CD4-positive, alpha-beta T cell (primary cell): ENCODE results near the gene ALK. TPM values are rescaled to one million over a fixed set of nuclear protein-coding genes. Genes with fewer than 3 reads are reported as not detected.

Experiments used
- ATAC-seq: fragments of 200-7000 bp; cut with Tn5 transposase; one replicate; pipeline ENCODE4 v1.10.0; 2022; ENCODE audit warnings: mild to moderate bottlenecking; ENCODE audit not compliant: poor library complexity
- CTCF ChIA-PET: fragments of 350-600 bp; sonication (Branson Sonifier 250); formaldehyde crosslinking; loops from one replicate; lab custom pipeline; 2021; ENCODE audit warnings: antibody characterized with exemption, inconsistent platforms; lab: Charles Lee
- POLR2A ChIA-PET: fragments of 350-600 bp; sonication (Branson Sonifier 250); formaldehyde crosslinking; loops from one replicate; lab custom pipeline; 2021; ENCODE audit warnings: antibody characterized with exemption, inconsistent platforms; lab: Charles Lee
- DNase-seq, 14 experiments: peaks; one replicate each; pipeline ENCODE4 v3.0.0-alpha.2; 2013 to 2020; ENCODE audit warnings: mixed read lengths in 2 of 14
- H3K27ac ChIP-seq, 2 donors: one replicate each; pipeline versions ENCODE4 v1.5.1 to v1.7.0; 2013; ENCODE audit warnings: low read length in 2 of 2, low read depth in 1 of 2, mild to moderate bottlenecking in 1 of 2
- H3K27me3 ChIP-seq, 2 experiments: 1 replicate in 1 of 2; 2 replicates in 1 of 2; pipeline versions ENCODE4 v1.6.1 to v1.7.0; 2013; ENCODE audit warnings: low read length in 2 of 2, control low read depth in 1 of 2, mild to moderate bottlenecking in 1 of 2, moderate library complexity in 1 of 2; ENCODE audit not compliant: insufficient read depth in 2 of 2, control insufficient read depth in 1 of 2
- H3K36me3 ChIP-seq: one replicate; pipeline ENCODE4 v1.6.1; 2013; ENCODE audit warnings: low read length, control low read depth; ENCODE audit not compliant: insufficient read depth
- H3K4me1 ChIP-seq: one replicate; pipeline ENCODE4 v1.6.1; 2013; ENCODE audit warnings: low read length, control low read depth; ENCODE audit not compliant: insufficient read depth
- H3K4me3 ChIP-seq: one replicate; pipeline ENCODE4 v1.5.1; 2013; ENCODE audit warnings: mild to moderate bottlenecking, low read length, moderate library complexity
- H3K9me3 ChIP-seq, 2 experiments: 1 replicate in 1 of 2; 2 replicates in 1 of 2; pipeline versions ENCODE4 v1.6.1 to v1.7.0; 2013; ENCODE audit warnings: low read length in 2 of 2, mild to moderate bottlenecking in 2 of 2, control low read depth in 1 of 2, moderate library complexity in 1 of 2; ENCODE audit not compliant: control insufficient read depth in 1 of 2, insufficient read depth in 1 of 2
- H3K27ac Mint-ChIP-seq: one replicate; pipeline ENCODE4 v1.8.0; 2020; ENCODE audit warnings: mixed read lengths
- H3K27me3 Mint-ChIP-seq: one replicate; pipeline ENCODE4 v1.8.0; 2021; ENCODE audit warnings: mixed read lengths
- H3K36me3 Mint-ChIP-seq: one replicate; pipeline ENCODE4 v1.8.0; 2021; ENCODE audit warnings: low read depth, mixed read lengths
- H3K4me1 Mint-ChIP-seq: one replicate; pipeline ENCODE4 v1.8.0; 2021; ENCODE audit warnings: low read depth, mixed read lengths
- H3K4me3 Mint-ChIP-seq: one replicate; pipeline ENCODE4 v1.8.0; 2020; ENCODE audit warnings: mild to moderate bottlenecking, mixed read lengths
- H3K9me3 Mint-ChIP-seq: one replicate; pipeline ENCODE4 v1.8.0; 2020; ENCODE audit warnings: mixed read lengths
- intact Hi-C, 2 experiments: fragments of 100-400 bp; cut with DNase I in 1 of 2; cut with micrococcal nuclease in 1 of 2; formaldehyde crosslinking; loops; one replicate each; pipeline versions ENCODE4 v1.15.1 to v1.9.0; 2023 to 2025; cut with DNase I, micrococcal nuclease
- total RNA-seq, 174 experiments: library from RNA in 2 of 174; stranded (reverse) in 2 of 174; gene quantifications; one replicate each; pipeline ENCODE4 v1.2.3 and lab custom pipeline; 2021 to 2026
- TF ChIP-seq, protein P1 (sequence below): fragments of 200-600 bp; IDR thresholded peaks from one replicate; pipeline ENCODE4 v1.8.0; 2022; ENCODE audit warnings: antibody characterized with exemption, mild to moderate bottlenecking

The ALK gene
- total RNA-seq, 2 experiments from 2014 or later: not detected

DNA sequence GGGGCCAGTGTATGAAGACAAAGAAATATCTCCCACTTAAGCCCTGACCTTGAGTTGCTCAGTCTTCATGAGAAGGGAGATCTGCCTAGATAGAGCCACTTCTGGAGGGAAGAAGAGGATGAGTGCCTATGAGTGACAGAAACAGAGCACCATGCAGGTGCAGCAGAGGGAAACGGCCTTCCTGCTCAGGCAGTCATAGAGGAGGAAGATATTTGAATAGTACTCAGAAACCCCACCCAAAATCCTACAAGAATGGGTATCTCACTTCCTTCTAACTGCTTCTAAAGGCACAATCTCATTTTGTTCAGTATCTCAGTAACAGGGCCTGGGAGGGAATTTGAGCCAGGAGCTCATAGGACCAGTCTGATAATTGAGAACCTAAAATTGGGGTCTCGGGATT lies 339.3 kb downstream of the ALK start:
- Histone ChIP-seq H3K9me3 (no peaks in the 10 kb centered on the region), H3K4me3 (no peak overlapping the region), H3K27me3 (peaks cover 0 to under 1% of the 10 kb centered on the region in 2 experiments), H3K27ac (no peak overlapping the region), H3K36me3 (no peaks in the 10 kb centered on the region), H3K4me1 (no peaks in the 10 kb centered on the region)
- DNase-seq: no peak
- H3K27me3 Mint-ChIP-seq: peaks cover 5% of the 10 kb centered on the region
- H3K36me3 Mint-ChIP-seq: no peaks in the 10 kb centered on the region
- no peak for ATAC-seq
- CTCF ChIA-PET: no interaction called here
- no peaks in the 10 kb centered on the region for H3K4me1 Mint-ChIP-seq
- no peak overlapping the region for H3K27ac Mint-ChIP-seq
- H3K4me3 Mint-ChIP-seq: no peak overlapping the region
- POLR2A ChIA-PET: no interaction called here
- TF ChIP-seq, protein P1, sequence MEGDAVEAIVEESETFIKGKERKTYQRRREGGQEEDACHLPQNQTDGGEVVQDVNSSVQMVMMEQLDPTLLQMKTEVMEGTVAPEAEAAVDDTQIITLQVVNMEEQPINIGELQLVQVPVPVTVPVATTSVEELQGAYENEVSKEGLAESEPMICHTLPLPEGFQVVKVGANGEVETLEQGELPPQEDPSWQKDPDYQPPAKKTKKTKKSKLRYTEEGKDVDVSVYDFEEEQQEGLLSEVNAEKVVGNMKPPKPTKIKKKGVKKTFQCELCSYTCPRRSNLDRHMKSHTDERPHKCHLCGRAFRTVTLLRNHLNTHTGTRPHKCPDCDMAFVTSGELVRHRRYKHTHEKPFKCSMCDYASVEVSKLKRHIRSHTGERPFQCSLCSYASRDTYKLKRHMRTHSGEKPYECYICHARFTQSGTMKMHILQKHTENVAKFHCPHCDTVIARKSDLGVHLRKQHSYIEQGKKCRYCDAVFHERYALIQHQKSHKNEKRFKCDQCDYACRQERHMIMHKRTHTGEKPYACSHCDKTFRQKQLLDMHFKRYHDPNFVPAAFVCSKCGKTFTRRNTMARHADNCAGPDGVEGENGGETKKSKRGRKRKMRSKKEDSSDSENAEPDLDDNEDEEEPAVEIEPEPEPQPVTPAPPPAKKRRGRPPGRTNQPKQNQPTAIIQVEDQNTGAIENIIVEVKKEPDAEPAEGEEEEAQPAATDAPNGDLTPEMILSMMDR: no peak
- intact Hi-C loops: no loop called here
- H3K9me3 Mint-ChIP-seq: no peaks in the 10 kb centered on the region

DNA sequence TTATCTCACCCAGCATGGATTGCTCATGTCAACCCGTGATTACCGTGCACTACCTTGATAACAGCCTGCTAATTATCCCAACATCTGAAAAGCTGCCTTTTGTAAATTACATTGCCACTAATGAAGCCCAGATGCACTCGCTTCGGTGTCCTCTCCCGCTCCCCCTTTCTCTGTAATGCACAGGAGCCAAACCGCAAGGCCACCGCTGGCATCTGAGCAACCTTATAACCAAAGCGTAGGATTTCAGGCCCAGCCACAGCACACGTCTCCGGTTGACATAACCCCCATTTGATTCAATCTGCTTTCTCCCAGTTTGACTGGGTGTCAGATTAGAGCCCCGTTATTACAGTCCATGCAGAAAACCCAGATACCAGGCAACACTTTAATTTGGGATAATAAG lies 341.2 kb downstream of the ALK start:
- Histone ChIP-seq H3K4me1 (no peaks in the 10 kb centered on the region), H3K27ac (no peak overlapping the region), H3K36me3 (no peaks in the 10 kb centered on the region), H3K9me3 (no peaks in the 10 kb centered on the region), H3K27me3 (peaks cover 0 to 3% of the 10 kb centered on the region in 2 experiments), H3K4me3 (no peak overlapping the region)
- no peak for ATAC-seq
- DNase-seq: no peak
- intact Hi-C loops: no loop called here
- no peak overlapping the region for H3K4me3 Mint-ChIP-seq
- peaks cover 8% of the 10 kb centered on the region for H3K27me3 Mint-ChIP-seq
- no peaks in the 10 kb centered on the region for H3K9me3 Mint-ChIP-seq
- H3K36me3 Mint-ChIP-seq: no peaks in the 10 kb centered on the region
- TF ChIP-seq, protein P1: no peak
- ChIA-PET POLR2A (no interaction called here), CTCF (no interaction called here)
- H3K4me1 Mint-ChIP-seq: no peaks in the 10 kb centered on the region
- no peak overlapping the region for H3K27ac Mint-ChIP-seq

DNA sequence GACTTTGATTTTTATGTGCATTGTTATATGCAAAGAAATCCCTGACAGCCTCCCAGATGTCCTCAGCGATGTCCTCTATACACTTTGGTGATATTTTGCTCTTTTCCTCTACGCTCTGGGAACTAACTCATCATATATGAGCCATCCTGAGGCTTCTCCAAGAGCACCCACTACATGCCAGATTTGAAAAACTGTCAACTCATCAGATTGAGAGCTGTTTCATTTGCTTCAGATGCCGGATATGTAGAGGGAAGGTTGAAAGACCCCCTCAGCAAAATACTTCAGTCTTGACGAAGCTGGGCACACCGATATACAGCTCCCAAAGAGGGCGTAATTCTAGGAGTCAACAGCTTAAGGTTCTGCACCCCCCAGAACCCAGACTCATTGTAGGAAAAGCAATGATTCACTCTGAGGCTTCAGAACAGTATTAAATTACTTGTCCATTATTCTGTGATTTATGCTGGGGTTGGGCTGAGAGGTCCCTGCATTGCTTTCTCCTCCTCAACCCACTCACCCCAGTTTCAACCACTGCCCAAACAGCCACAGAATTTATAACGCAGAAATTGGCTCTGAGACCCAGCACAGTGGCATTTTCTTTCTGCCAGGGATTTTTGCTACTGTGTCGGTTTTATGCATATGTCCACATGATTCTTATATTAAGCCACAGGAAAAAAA lies 341.8 kb downstream of the ALK start:
- H3K27ac Mint-ChIP-seq: no peak overlapping the region
- POLR2A ChIA-PET: no interaction called here
- no peaks in the 10 kb centered on the region for H3K36me3 Mint-ChIP-seq
- H3K9me3 ChIP-seq: no peaks in the 10 kb centered on the region
- H3K4me1 ChIP-seq: no peaks in the 10 kb centered on the region
- no peak overlapping the region for H3K4me3 Mint-ChIP-seq
- CTCF ChIA-PET: no interaction called here
- H3K27ac ChIP-seq: no peak overlapping the region
- TF ChIP-seq, protein P1: no peak
- H3K4me3 ChIP-seq: no peak overlapping the region
- peaks cover 8% of the 10 kb centered on the region for H3K27me3 Mint-ChIP-seq
- no peak for DNase-seq
- ATAC-seq: no peak
- intact Hi-C loops: no loop called here
- no peaks in the 10 kb centered on the region for H3K9me3 Mint-ChIP-seq
- H3K27me3 ChIP-seq: peaks cover 0 to 3% of the 10 kb centered on the region in 2 experiments
- no peaks in the 10 kb centered on the region for H3K36me3 ChIP-seq
- H3K4me1 Mint-ChIP-seq: no peaks in the 10 kb centered on the region
